GM06990 (cell line): ENCODE results near the gene CCSER2.

Experiments used
- DNase-seq: peaks from one replicate; pipeline ENCODE4 v3.0.0-alpha.2; 2011; ENCODE audit not compliant: insufficient read length; ENCODE audit errors: extremely low read depth
- H3K27me3 ChIP-seq: replicated peaks from 2 replicates; pipeline ENCODE4 v1.6.0; 2011; ENCODE audit warnings: low read length; ENCODE audit not compliant: control insufficient read depth, insufficient read depth
- H3K36me3 ChIP-seq: 2 replicates; pipeline ENCODE4 v1.5.1; 2011; ENCODE audit warnings: low read length; ENCODE audit not compliant: control insufficient read depth, insufficient read depth
- H3K4me3 ChIP-seq: replicated peaks from 2 replicates; pipeline ENCODE4 v1.5.1; 2011; ENCODE audit warnings: low read depth, mild to moderate bottlenecking, control low read depth, low read length
- TF ChIP-seq, protein P1 (sequence below): IDR thresholded peaks from 2 replicates; pipeline ENCODE4 v1.5.1; 2011; ENCODE audit warnings: low read length, control low read depth, mild to moderate bottlenecking, inconsistent platforms; ENCODE audit not compliant: insufficient read depth, poor library complexity, severe bottlenecking

The CCSER2 gene

GRCh38 chr10:84565881-84566582 lies 237.6 kb downstream of the CCSER2 start:
- no peaks in the 10 kb centered on the region for H3K36me3 ChIP-seq
- no peaks in the 10 kb centered on the region for H3K27me3 ChIP-seq
- TF ChIP-seq, protein P1, sequence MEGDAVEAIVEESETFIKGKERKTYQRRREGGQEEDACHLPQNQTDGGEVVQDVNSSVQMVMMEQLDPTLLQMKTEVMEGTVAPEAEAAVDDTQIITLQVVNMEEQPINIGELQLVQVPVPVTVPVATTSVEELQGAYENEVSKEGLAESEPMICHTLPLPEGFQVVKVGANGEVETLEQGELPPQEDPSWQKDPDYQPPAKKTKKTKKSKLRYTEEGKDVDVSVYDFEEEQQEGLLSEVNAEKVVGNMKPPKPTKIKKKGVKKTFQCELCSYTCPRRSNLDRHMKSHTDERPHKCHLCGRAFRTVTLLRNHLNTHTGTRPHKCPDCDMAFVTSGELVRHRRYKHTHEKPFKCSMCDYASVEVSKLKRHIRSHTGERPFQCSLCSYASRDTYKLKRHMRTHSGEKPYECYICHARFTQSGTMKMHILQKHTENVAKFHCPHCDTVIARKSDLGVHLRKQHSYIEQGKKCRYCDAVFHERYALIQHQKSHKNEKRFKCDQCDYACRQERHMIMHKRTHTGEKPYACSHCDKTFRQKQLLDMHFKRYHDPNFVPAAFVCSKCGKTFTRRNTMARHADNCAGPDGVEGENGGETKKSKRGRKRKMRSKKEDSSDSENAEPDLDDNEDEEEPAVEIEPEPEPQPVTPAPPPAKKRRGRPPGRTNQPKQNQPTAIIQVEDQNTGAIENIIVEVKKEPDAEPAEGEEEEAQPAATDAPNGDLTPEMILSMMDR: no peak
- no peak for DNase-seq
- H3K4me3 ChIP-seq: no peak overlapping the region

GRCh38 chr10:84567133-84567532 lies 238.7 kb downstream of the CCSER2 start:
- DNase-seq: no peak
- TF ChIP-seq, protein P1: no peak
- Histone ChIP-seq H3K36me3 (no peaks in the 10 kb centered on the region), H3K27me3 (no peaks in the 10 kb centered on the region), H3K4me3 (no peak overlapping the region)
